Stimulated activated CD4-positive, alpha-beta T cell treated with anti-CD3 and anti-CD28 coated beads, Interleukin-4, amount 100 ng/mL, for 48 hours (primary cell): Measurements from ENCODE around the gene PDPR.
"Not testable (repeated sequence)": the region's sequence is repeated elsewhere in the genome, so short reads cannot be mapped to it uniquely, and the experiment has no call there.

ENCODE experiments used
- DNase-seq, 2 donors: peaks; one replicate each; pipeline ENCODE4 v3.0.0-alpha.2; 2020; ENCODE audit warnings: low read depth in 2 of 2

Gene PDPR

DNA sequence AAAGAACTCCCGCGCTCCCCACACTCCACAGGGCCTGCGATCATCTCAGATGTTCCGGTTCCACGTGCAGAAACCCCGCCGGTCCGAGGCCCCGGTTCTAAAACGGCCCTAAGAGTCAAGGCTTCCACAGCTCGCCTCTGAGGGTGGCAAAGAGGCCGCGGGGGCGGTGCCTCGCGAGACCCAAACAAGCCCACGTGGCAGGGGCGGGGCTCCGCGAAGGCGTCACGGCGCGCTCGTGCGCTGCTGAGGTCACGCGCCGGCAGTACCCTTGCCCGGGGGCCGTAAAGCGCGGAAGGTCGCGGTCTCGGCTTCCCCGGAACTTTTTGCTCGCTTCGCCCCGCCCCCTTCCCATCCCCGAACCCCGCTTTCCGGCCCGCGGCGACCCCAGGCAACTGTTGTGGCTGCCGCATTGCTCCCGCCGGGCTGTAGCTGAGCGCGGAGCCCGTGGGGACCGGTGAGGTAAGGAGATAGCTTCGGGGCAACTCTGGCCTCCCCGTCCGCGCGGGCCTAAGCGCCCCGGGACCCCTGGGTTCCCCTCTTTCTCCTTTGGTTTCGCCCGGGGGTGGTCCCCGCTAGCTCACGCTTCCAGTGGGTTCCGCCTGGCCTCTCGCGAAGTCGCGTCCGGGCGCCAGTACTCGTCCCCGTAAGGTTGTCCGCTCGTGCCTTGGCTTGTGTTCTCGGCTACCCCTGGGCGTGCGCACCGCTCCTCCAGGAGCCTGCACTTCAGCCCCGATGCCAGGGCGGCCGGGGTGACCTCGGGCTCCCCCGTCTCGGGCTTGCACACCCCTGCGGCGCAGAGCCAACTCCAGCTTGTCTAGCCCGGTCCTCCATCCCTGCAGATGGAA, at the start of gene PDPR:
TSS of gene PDPR (plus strand) at position 351 of the 845 bp plus-strand sequence. CDS start 6,161 bp downstream, outside the sequence.
- DNase-seq: peak; percentile 87 to 91

DNA sequence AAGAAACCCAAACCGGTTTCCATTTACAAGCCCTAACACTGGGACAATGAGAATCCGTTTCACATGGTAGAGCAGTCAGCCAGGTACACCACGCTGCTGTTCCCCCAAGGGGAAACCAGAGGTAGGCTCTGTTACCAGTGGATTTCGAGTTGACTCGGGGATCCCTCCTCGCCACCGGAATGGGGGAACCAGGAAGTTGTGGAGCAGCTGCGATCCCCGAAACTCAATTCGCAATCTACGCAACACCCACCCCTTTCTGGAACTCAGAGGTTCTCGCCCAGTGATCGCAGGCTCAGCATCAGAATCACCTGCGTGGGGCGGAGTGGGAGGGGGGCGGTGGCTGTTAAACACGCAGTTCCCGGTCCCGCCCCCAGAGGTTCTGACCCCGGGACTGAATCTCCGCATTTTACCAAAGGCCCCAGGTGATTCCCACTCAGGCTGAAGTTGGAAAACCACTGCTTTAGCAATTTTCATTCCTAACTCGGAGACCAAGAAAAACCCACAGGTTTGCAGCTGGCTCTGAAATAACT, 49.2 kb upstream of the PDPR start:
- peak; percentile 32 to 57 for DNase-seq

DNA sequence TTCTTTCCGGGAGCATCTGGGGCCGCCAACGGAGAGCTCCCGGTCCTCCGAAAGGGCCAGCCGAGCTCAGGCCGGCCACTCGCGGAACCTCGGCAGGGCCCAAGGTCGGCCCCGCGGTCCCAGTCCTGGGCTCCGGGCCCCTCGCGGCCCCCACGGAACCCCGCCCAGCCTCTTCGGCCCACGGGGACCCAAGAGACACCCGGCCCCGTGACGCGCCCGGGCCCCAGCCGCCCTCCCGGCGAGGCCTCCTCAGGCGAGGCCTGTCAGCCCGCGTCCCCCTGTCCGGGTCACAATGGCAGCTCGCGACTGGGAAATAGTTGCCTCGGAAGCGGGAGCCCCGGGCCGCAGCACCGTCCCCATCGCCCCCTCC, 48.8 kb upstream of the PDPR start:
- DNase-seq: not testable (repeated sequence)

DNA sequence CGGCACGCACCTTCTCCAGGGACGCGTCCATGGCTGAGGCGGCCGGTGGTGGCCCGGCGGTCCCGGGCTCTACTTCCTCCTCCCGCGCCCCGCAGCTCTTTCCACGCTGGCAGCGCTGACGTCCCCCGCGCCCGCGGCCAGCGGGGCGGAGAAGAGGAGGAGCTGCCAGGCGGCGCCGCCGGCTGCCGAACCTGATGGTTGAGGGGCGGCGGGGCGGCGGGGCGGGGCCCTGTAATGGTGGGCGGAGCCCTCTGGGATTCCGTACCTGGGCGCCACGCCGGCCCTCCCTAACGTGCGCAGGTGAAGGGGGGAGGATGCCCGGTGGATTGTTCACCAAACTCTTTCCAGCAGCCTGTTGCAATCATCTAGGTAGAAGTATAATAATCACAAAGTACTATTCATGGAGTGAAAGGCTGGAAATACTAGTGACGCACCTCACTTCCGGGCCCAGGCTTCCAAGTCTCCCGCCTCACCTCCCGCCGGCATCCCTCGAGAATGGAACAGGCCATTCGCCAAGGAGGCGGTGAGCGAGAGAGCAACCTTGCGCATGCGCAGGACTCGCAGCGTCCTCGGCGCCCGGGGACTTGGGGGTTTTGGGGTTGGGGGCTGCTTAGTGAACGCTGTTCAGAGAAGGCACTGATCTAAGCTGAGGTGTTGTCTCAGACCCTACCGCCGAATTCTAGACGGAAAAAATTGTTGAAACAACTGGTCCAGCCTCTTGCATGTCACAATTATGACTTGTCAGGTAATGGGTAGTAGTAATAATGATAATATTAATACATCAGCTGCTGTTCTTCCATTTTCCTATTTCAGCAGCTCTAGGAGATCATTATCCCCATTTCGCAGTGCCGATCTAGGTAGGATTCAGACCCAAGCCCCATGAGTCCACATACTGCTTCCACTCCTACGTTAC, 48.1 kb upstream of the PDPR start:
- DNase-seq: peak; percentile 88 to 90

DNA sequence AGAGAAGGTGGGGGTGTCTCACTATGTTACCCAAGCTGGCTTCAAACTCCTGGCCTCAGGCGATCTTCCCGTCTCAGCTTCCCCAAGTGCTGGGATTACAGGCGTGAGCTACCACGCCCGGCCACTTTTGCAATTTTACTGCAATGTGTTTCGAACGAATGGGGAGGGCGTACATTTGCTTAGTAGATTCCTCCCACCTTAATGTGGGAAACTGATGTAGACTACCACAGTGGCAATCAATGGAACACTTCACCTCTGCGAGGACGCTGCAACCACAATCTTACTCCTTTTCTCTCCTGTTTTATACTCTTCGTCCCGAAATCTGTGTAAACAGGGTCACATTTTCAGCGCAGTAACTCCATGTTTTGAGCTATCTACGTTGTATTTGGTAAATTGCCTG, 47.4 kb upstream of the PDPR start:
- DNase-seq: not testable (repeated sequence)

DNA sequence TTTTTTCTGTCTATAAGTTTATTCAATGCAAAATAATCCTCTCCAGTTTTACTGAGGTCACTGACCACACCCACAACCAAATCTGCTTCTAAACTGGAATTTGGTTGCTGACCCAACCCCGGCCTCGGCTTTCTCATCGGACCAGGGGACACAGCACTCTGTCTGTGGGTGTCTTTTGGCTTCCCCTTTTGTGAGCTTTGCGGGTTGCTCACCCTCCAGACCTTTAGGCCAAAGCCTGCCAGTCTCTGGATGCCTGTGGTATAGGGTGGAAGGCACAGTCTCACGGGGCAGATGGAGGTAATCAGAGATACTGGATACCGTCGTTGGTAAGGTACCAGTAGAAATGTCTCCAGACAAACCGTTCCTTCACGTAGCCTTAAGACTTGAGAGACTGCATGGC, 35.1 kb upstream of the PDPR start:
- DNase-seq: not testable (repeated sequence)

DNA sequence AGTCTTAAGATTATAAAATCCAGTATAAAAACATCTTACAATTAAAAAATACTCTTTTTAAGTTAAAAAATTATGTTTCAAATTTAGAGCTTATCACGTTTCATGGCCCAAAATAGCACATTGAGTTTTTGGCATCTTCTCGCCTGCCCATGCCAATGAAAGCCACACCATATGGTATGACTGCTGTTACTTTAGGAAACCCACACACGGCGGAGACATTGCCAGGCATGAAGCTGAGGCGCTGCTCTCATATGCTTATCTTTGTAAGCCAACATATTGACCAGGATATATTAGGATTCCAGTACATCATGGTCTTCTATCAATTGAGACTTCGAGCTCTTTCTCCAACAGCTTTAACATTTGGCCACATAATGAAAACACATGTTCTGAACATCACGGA, 32.9 kb upstream of the PDPR start:
- DNase-seq: not testable (repeated sequence)

DNA sequence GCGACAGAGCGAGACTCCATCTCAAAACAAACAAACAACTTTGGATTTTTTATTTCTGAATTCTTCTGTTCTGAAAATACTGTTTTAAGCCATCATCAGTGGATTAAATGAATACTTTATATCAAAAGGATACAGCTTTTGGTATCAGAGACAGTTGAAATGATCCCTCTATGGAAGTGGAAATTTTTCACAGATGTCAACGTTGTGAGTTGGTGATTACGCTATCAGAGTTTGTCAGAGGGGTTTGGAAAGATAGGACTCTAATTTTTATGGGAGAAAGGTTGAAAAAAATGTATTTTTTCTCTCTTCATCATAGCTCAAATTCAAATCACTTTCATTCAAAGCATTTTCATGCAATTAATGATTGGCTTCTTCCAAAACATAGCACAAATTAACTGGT, 30.2 kb upstream of the PDPR start:
- DNase-seq: not testable (repeated sequence)

DNA sequence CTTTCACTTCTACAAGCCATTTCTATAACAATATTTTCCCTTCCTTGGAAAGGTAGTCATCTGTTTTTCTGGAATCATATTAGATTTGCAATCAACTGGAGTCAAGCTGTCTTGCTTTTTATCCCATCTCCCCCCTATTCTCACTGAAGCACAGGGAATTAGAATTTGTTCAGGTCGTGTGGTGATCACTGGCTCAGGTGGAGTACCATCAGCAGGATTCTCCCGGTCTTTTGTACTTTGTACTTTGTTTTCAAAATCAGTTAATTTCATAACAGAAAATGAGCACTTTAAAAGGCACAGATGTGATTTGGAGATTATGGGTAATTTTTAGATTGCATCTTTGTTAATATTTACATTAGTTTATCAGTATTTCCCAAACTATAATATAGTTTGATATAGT, 26.0 kb upstream of the PDPR start:
- DNase-seq: not testable (repeated sequence)

DNA sequence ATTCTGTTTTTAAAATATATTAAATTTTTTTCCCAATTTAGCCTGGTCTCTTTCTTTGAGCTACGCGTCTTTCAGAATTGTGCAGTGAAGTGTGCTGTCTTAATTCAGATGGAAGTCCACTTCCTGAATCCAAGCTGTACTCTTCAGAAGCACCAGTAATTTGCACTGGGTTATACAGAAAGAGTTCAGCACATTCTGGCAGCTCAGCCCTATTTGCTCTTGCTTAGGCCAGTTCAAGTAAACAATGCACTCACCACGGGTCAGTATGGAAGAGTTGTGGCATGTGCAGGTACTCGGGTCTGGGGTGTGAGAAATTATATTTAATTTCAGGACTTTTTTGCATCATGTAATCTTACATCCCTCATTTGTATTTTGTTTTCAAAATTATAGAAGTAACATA, 25.3 kb upstream of the PDPR start:
- DNase-seq: not testable (repeated sequence)

DNA sequence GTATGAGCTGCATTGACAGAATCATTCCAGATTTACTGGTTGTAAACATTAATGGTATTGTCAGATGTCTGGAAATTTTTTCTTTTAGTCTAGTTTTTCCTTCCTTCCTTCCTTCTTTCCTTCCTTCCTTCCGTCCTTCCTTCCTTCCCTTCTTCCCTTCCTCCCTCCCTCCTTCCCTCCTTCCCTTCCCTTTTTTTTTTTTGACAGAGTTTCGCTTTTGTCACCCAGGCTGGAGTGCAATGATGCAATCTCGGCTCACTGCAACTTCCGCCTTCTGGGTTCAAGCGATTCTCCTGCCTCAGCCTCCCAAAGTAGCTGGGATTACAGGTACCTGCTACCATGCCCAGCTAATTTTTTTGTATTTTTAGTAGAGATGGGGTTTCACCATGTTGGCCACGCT, 24.8 kb upstream of the PDPR start:
- DNase-seq: not testable (repeated sequence)

DNA sequence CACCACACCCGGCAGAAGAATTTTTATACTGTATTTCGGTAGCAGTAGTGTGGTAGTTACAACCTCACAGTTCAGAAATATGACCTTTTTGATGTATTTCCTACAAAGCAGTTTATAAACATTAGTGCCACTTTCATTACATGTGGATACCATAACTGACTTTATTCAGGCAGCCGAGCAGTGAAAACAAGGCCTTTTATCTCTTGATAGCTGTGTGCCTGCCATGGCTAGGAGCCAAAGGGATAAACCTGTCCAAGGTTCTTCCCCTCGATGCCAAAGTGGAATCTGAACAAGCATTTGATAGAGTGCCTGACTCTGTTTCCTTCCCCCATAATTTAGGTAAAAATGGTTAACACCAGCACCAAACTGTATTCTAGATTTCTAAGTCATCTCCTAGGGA, 23.0 kb upstream of the PDPR start:
- not testable (repeated sequence) for DNase-seq

DNA sequence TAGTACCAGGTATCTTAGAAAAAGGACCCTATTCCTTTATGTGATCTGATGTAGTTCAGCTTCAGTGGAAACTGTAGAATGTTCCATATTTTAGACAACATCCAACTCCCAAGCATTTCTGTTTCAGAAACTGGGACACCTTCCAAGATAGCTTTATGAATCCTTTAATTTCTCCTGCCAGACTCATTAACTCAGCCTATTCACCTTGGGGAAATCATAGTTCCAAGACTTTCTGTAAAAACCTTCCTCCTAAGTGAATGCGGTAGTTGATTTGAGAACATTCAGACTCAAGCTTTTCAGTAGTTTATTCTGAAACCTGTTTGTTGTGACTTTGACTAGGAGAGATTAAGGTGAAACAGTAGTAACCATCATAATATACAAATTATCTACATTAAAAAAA, 20.0 kb upstream of the PDPR start:
- not testable (repeated sequence) for DNase-seq

DNA sequence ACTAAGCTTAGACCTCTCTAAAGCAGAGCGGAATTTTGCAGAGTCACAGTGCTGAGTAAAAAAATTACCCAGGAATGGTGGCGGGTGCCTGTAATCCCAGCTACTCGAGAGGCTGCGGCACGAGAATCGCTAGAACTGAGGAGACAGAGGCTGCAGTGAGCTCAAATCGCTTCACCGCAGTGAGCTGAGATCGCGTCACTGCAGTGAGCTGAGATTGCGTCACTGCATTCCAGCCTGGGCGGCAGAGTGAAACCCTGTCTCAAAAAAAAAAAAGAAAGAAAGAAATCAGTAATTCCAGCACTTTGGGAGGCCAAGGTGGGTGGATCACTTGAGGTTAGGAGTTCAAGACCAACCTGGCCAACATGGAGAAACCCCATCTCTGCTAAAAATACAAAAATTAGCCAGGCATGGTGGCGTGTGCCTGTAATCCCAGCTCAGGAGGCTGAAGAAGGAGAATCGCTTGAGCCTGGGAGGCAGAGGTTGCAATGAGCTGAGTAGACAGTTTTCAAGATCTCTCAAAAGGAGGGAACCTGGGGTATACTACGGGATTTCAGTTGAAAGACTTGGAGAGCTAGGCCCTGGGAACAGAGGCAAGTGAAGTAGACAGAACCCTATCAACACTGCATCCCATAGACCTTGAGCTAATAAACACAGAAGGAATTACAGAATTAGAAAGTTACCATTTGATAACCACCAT, 4.4 kb upstream of the PDPR start:
- not testable (repeated sequence) for DNase-seq

DNA sequence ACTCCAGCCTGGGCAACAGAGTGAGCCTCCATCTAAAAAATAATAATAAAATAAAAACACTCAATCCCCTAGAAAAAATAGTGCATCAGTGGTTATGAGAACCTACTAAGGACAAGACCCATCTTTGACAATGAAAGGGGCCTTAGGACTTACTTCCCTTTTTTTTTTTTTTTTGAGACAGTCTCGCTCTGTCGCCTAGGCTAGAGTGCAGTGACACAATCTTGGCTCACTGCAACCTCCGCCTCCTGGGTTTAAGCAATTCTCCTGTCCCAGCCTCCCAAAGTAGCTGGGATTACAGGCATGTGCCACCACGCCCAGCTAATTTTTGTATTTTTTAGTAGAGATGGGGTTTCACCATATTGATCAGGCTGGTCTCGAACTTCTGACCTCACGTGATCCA, 2.0 kb upstream of the PDPR start:
- DNase-seq: not testable (repeated sequence)

DNA sequence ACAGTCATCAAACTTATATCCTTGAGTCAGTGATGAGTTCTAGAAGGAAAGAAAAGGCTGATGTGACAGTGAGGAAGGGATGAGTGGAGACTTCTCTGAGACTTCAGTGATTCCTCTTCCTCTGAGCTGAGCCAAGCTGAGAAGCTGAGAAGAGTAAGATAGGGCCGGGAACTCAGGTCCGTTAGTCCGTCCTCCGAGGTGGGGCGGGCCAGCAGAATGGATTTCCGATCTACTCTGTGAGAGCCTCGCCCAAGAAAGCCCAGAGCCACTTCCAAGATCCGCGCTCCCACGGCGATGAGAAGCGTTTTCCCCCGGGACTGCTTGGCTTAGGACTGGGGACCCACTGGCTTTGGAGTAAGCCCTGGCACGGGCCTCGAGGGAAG, 542 bp upstream of the PDPR start:
- DNase-seq: not testable (repeated sequence)

DNA sequence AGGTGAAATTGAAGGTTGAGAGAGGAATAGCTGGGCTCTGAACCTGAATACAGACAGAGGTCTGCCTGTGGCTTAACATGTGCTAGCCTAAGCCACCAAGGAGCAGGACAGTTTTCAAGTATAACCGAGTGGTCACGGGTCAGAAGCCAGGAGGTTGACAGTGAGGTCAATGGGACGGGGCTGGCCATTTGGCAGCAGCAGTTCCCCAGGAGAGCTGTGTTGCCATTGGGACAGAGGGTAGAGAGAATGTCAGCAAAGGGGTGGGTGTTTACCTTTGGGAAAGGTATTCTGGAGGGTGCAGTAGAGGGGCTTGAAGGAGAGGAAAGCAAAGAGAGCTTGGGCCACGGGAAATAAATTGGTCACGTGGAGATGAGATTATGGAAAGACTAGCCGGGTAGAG, 4.2 kb downstream of the PDPR start:
- DNase-seq: not testable (repeated sequence)

DNA sequence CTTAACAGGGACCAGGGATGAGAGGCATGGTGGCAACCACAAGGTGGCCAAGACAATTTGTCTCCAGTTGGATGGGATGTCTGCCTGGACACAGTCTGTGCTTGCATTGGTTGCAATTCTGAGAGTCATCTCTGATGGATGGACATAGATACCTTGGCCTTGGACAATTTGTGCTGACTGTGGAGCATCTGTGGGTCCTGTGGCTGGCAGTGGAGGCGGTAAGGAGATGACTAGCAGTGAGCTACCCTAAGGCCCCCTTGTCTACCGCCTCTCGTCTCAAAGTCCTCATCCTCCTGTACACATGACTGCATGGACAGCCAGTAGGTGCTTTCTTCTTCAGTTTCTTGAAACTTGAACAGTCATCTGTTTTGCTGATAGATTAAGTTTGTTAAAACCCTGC, 4.6 kb downstream of the PDPR start:
- DNase-seq: not testable (repeated sequence)

DNA sequence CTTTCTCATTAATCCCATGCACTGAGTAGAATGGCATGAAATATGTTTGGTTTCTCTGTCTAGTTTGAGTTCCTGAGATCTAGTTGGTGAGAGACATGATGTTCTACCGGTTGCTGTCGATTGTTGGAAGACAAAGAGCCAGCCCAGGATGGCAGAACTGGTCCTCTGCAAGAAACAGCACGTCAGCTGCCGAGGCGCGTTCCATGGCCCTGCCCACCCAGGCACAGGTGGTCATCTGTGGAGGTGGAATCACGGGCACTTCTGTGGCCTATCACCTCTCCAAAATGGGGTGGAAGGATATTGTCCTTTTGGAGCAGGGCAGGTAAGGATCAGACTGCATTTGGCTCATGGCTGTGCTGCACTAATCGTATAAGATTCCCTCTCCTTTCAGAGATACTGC, 6.3 kb downstream of the PDPR start:
- DNase-seq: not testable (repeated sequence)

DNA sequence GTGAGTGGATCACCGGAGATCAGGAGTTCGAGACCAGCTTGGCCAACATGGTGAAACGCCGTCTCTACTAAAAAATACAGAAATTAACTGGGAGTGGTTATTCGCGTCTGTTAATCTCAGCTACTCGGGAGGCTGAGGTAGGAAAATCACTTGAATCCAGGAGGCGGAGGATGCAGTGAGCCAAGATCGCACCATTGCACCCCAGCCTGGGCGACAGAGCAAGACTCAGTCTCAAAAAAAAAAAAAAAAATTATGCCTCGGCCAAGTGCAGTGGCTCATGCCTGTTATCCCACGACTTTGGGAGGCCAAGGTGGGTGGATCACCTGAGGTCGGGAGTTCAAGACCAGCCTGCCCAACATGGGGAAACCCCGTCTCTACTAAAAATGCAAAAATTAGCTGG, 9.7 kb downstream of the PDPR start:
- DNase-seq: not testable (repeated sequence)

DNA sequence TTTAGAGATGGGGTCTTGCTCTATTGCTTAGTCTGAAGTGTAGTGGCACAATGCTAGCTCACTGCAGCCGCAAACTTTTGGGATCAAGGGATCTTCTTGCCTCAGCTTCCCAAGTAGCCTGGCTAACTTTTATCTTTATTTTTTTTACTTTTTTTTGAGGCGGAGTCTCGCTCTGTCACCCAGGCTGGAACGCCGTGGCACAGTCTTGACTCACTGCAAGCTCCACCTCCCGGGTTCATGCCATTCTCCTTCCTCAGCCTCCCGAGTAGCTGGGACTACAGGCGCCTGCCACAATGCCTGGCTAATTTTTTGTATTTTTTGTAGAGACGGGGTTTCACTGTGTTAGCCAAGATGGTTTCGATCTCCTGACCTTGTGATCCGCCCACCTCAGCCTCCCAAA, 12.1 kb downstream of the PDPR start:
- DNase-seq: not testable (repeated sequence)

DNA sequence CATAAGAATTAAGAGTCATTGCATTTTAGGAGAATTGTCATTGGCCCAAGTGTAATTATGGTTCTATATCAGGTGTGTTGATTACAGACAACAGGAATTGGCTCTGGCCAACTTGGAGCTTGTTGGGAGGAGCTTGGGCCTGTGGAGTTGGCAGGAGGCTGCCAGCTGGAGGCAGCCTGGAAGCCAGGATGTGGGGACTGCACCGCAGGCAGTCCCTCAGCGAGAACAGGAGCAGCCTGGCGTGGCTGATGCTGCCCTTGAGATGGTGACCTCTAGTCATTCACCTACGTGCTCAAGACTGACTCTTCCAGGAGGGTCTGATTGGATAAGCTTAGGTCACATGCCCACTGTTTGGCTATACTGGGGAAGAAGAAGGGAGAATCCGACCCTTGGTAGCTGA, 13.6 kb downstream of the PDPR start:
- DNase-seq: not testable (repeated sequence)
